Left lobe of liver (tissue), 2 donors: ENCODE results near the gene KIF26B. TPM values are rescaled to one million over a fixed set of nuclear protein-coding genes. Genes with fewer than 3 reads are reported as not detected.

ENCODE experiments used
- ATAC-seq: fragments of 200-7000 bp; cut with Tn5 transposase; one replicate; pipeline ENCODE4 v1.9.1; 2020; ENCODE audit warnings: mild to moderate bottlenecking, moderate library complexity
- DNase-seq: peaks from one replicate; pipeline ENCODE4 v3.0.0-alpha.2; 2020; ENCODE audit warnings: low spot score
- total RNA-seq: library from RNA; stranded (reverse); gene quantifications from one replicate; pipeline ENCODE4 v1.2.1, GENCODE V29; 2021
- donor health status: DM: no; HTN: no; CAD: no; lungs with moderate emphysema.
- donor health status: DM: no; HTN: yes; CAD: no.

KIF26B gene
- total RNA-seq, 1 donor from 2014 or later, result 0.35 TPM

DNA sequence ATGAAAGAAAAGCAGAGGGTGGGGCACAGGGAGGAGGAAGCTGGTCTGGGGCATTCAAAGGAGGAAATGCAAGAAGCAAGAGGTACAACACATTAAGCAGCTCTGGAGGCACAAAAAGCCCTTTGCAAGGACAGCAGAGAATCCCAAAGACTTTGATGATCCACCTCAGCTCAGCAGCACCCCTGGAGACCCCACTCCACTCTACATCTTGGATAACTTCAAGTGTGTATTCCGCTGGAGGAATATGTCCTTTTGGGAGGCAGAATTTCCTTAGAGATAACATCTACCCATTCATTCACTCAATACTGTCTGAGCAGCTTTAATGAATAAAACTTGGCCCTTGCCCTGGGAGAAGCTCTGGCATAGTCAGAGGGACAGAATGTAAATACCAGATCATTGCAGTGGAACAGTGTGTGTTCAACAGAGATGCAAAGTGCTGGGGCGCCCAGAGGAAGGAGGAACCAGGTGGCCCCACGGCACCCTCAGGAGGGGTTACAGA is 599.7 kb downstream of the KIF26B start:
- DNase-seq (no peak), ATAC-seq (no peak)
